ENCODE results near the gene SHROOM2.

SHROOM2 gene

DNA sequence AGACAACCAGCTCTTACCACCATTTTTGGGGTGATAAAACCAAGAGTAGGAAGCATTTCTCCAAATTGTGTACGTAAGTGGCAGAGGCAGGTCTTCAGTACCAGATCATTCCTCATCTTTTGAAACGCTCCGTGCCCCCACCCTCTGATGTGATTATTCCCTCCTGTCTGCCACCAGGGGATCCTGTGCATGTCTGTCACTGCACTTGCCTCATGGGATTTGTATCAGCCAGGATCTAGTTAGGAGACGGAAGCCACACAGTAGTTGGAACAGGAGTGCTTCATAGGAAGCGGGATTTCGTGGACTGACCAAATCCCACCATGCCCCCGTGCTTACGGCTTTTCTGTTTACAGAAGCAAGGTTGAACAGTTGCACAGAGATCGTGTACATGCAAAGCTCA, 75.5 kb downstream of the SHROOM2 start:
- ChIA-PET CTCF (no interaction called here), POLR2A (ENCODE audit: low non-redundant PET) (no interaction called here)
- no peak for TF ChIP-seq CTCF (conservative IDR thresholded peaks at IDR 0.05; ENCODE audit: low read depth)
- DNase-seq (ENCODE audit: low spot score), result no peak
- no peak overlapping the region for H3K27ac ChIP-seq

GRCh38 chrX:9862525-9862924, 76.3 kb downstream of the SHROOM2 start:
- no peak for DNase-seq (ENCODE audit: low spot score)
- H3K27ac ChIP-seq, result no peak overlapping the region
- POLR2A ChIA-PET (ENCODE audit: low non-redundant PET), result no interaction called here
- CTCF ChIA-PET, result interaction anchor here (0.8 kb wide), 1 partner anchor 24 kb away, joined by 3 read pairs; no protein-coding TSS in a partner anchor
- no peak for TF ChIP-seq CTCF (conservative IDR thresholded peaks at IDR 0.05; ENCODE audit: low read depth)

DNA sequence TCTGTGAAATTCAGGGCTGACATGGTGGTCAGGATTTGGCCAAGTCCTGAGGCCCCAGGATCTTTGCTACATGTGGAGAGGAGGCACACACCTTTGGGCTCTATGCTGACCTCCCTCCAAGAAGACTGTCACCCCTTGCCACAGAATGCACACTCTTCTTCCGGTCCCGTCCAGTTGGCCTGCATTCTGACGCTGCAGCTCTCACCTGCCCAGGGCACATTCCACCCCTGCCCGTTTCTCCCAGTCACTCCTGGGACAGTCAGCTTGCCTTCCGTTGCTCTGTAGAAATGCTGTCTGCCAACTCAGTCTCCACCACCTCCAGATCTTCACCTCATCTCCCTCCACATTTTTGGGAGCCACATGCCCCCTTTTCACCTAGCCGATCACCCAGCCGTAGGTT, 76.7 kb downstream of the SHROOM2 start:
- CTCF ChIA-PET, result interaction anchor here (0.8 kb wide), 1 partner anchor 24 kb away, joined by 3 read pairs; no protein-coding TSS in a partner anchor

GRCh38 chrX:9864011-9864410, 77.8 kb downstream of the SHROOM2 start:
- POLR2A ChIA-PET (ENCODE audit: low non-redundant PET), result no interaction called here
- H3K27ac ChIP-seq, result no peak overlapping the region
- CTCF ChIA-PET, result no interaction called here
- DNase-seq (ENCODE audit: low spot score), result no peak
- no peak for TF ChIP-seq CTCF (conservative IDR thresholded peaks at IDR 0.05; ENCODE audit: low read depth)

More for the DNA sequence above, 76.7 kb downstream of the SHROOM2 start:
- no peak for DNase-seq (ENCODE audit: low spot score)
- no peak for TF ChIP-seq CTCF (conservative IDR thresholded peaks at IDR 0.05; ENCODE audit: low read depth)
- no peak overlapping the region for H3K27ac ChIP-seq
- POLR2A ChIA-PET (ENCODE audit: low non-redundant PET), result no interaction called here

DNA sequence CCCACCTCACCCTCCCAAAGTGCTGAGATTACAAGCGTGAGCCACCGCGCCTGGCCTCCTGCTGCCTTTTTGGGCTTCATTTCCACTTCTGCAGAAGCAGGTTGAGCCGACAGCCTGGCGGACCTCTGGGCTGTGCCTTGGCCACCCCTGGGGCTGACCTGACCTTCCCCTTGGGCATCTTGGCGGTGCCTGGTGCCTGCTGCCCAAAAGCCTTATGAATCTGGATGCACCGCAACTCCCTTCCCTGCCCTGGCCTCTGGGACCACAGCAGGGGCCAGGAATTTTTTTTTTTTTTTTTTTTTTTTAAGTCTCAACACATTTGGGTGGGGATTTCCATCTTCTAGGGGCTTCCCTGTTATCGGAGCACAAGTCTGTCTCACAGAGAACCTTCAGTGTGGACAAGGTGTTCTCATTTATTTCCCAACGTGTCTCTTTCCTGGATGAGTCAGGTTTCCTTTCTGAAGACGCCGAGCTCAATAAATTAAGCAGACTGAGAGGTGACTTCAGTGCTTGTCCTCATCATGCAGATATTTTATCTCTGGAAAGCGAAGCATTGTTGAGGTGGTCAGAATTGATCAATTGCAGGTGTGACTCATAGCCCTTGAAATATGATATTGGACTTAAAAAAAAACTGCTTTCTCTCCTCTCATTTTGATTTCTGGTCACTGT, 79.7 kb downstream of the SHROOM2 start:
- TF ChIP-seq CTCF (conservative IDR thresholded peaks at IDR 0.05; ENCODE audit: low read depth), result no peak
- H3K27ac ChIP-seq, result peak overlapping the region; percentile 56
- CTCF ChIA-PET, result no interaction called here
- POLR2A ChIA-PET (ENCODE audit: low non-redundant PET), result no interaction called here
- peak; percentile 34 for DNase-seq (ENCODE audit: low spot score)

GRCh38 chrX:9866633-9867032, 80.4 kb downstream of the SHROOM2 start:
- TF ChIP-seq CTCF (conservative IDR thresholded peaks at IDR 0.05; ENCODE audit: low read depth), result no peak
- POLR2A ChIA-PET (ENCODE audit: low non-redundant PET), result no interaction called here
- H3K27ac ChIP-seq, result peak overlapping the region; percentile 40; the same call in 1 of the 2 replicates
- DNase-seq (ENCODE audit: low spot score), result no peak
- CTCF ChIA-PET, result no interaction called here

Measured in RWPE1 (cell line).